ENCODE measurements around the gene SPATA31D1. TPM values are rescaled to one million over a fixed set of nuclear protein-coding genes. Genes with fewer than 3 reads are reported as not detected.

The SPATA31D1 gene
- total RNA-seq, 4 donors from 2014 or later, result not detected

- H3K9me3 ChIP-seq, result no peaks in the 10 kb centered on the region
- TF ChIP-seq POLR2A (IDR thresholded peaks at IDR 0.05) (no peak), EP300 (IDR thresholded peaks at IDR 0.05) (no peak), POLR2AphosphoS5 (IDR thresholded peaks at IDR 0.05) (no peak), CTCF (IDR thresholded peaks at IDR 0.05) (no peak)
- no peak overlapping the region for H3K4me3 ChIP-seq
- H3K36me3 ChIP-seq, result no peaks in the 10 kb centered on the region
- H3K27me3 ChIP-seq, result no peaks in the 10 kb centered on the region
- WGBS, 2 donors (ENCODE audit: low coverage in 1 of 2), result 90 to 95% methylated on average over 4 to 5 of the region's 5 CpGs
- H3K4me1 ChIP-seq, result no peaks in the 10 kb centered on the region
- ATAC-seq, result no peak
- no peak overlapping the region for H3K27ac ChIP-seq
Observed at GRCh38 chr9:81993656-81994055, 5.1 kb downstream of the SPATA31D1 start.

GRCh38 chr9:81999806-82000205 is 11.2 kb downstream of the SPATA31D1 start:
- no peak for ATAC-seq
- no peaks in the 10 kb centered on the region for H3K36me3 ChIP-seq
- no peaks in the 10 kb centered on the region for H3K27me3 ChIP-seq
- H3K4me1 ChIP-seq, result no peaks in the 10 kb centered on the region
- H3K27ac ChIP-seq, result no peak overlapping the region
- TF ChIP-seq POLR2AphosphoS5 (IDR thresholded peaks at IDR 0.05), result no peak
- H3K4me3 ChIP-seq, result no peak overlapping the region
- no peaks in the 10 kb centered on the region for H3K9me3 ChIP-seq

GRCh38 chr9:82010711-82011110 is 22.1 kb downstream of the SPATA31D1 start:
- Histone ChIP-seq H3K27me3 (no peaks in the 10 kb centered on the region), H3K36me3 (no peaks in the 10 kb centered on the region), H3K9me3 (peaks cover 0 to 9% (median 0%) of the 10 kb centered on the region in 3 donors), H3K4me3 (no peak overlapping the region), H3K4me1 (peaks cover 0 to 15% (median 0%) of the 10 kb centered on the region in 3 donors), H3K27ac (no peak overlapping the region)
- TF ChIP-seq POLR2AphosphoS5 (IDR thresholded peaks at IDR 0.05) (no peak), CTCF (IDR thresholded peaks at IDR 0.05) (no peak), EP300 (IDR thresholded peaks at IDR 0.05) (no peak), POLR2A (IDR thresholded peaks at IDR 0.05) (no peak)
- ATAC-seq, result no peak
- 92 to 100% methylated on average over 1 of the region's 1 CpG for WGBS, 2 donors (ENCODE audit: low coverage in 1 of 2)

GRCh38 chr9:82011133-82011532 is 22.6 kb downstream of the SPATA31D1 start:
- TF ChIP-seq POLR2AphosphoS5 (IDR thresholded peaks at IDR 0.05) (no peak), CTCF (IDR thresholded peaks at IDR 0.05) (no peak), POLR2A (IDR thresholded peaks at IDR 0.05) (no peak), EP300 (IDR thresholded peaks at IDR 0.05) (no peak)
- 53 to 77% methylated on average over 3 of the region's 3 CpGs for WGBS, 2 donors (ENCODE audit: low coverage in 1 of 2)
- Histone ChIP-seq H3K9me3 (peaks cover 0 to 9% (median 0%) of the 10 kb centered on the region in 3 donors), H3K4me1 (peaks cover 0 to 15% (median 0%) of the 10 kb centered on the region in 3 donors), H3K36me3 (no peaks in the 10 kb centered on the region), H3K27ac (no peak overlapping the region), H3K4me3 (no peak overlapping the region), H3K27me3 (no peaks in the 10 kb centered on the region)
- no peak for ATAC-seq

GRCh38 chr9:82012276-82012675 is 23.7 kb downstream of the SPATA31D1 start:
- Histone ChIP-seq H3K9me3 (peaks cover 0 to 9% (median 0%) of the 10 kb centered on the region in 3 donors), H3K27me3 (no peaks in the 10 kb centered on the region), H3K4me1 (peaks cover 0 to 5% (median 0%) of the 10 kb centered on the region in 3 donors), H3K4me3 (no peak overlapping the region), H3K27ac (no peak overlapping the region), H3K36me3 (no peaks in the 10 kb centered on the region)
- 78 to 100% methylated on average over 1 of the region's 1 CpG for WGBS, 2 donors (ENCODE audit: low coverage in 1 of 2)
- ATAC-seq, result no peak
- TF ChIP-seq CTCF (IDR thresholded peaks at IDR 0.05) (no peak), POLR2AphosphoS5 (IDR thresholded peaks at IDR 0.05) (no peak), EP300 (IDR thresholded peaks at IDR 0.05) (no peak), POLR2A (IDR thresholded peaks at IDR 0.05) (no peak)
